D721Med (cell line): Measurements from ENCODE around the gene VPS33B.
"Not testable (repeated sequence)": the region's sequence is repeated elsewhere in the genome, so short reads cannot be mapped to it uniquely, and the experiment has no call there.

ENCODE experiments used
- DNase-seq: peaks from one replicate; pipeline ENCODE4 v3.0.0; 2011; ENCODE audit warnings: low spot score; ENCODE audit not compliant: insufficient read length
- FAIRE-seq: peaks from 2 replicates; lab custom pipeline; 2011; peaks lifted over from hg19 to GRCh38; lab: Jason Lieb, UNC
- CTCF ChIP-seq: IDR thresholded peaks from 2 replicates; pipeline ENCODE4 v1.5.1; 2012; ENCODE audit warnings: mild to moderate bottlenecking, control low read depth; ENCODE audit not compliant: insufficient read depth; ENCODE audit errors: missing control alignments

The VPS33B gene

GRCh38 chr15:91031796-91032195, 9.4 kb upstream of the VPS33B start:
- TF ChIP-seq CTCF: no peak
- FAIRE-seq (no peak), DNase-seq (no peak)

GRCh38 chr15:91027677-91028076, 5.3 kb upstream of the VPS33B start:
- no peak for TF ChIP-seq CTCF
- FAIRE-seq (no peak), DNase-seq (no peak)

GRCh38 chr15:91023720-91024119, 1.3 kb upstream of the VPS33B start:
- no peak for FAIRE-seq
- TF ChIP-seq CTCF: no peak

GRCh38 chr15:91022832-91023129, 387 bp upstream of the VPS33B start:
- no peak for TF ChIP-seq CTCF
- DNase-seq (no peak), FAIRE-seq (no peak)

More at GRCh38 chr15:91023720-91024119, 1.3 kb upstream of the VPS33B start:
- no peak for DNase-seq

- DNase-seq (no peak), FAIRE-seq (no peak)
- no peak for TF ChIP-seq CTCF
Measured at GRCh38 chr15:91021516-91022074, 799 bp downstream of the VPS33B start.

GRCh38 chr15:91018158-91018557, 4.2 kb downstream of the VPS33B start:
- no peak for TF ChIP-seq CTCF
- DNase-seq: no peak
- FAIRE-seq: no peak

GRCh38 chr15:91017716-91018115, 4.7 kb downstream of the VPS33B start:
- DNase-seq: no peak
- no peak for FAIRE-seq
- no peak for TF ChIP-seq CTCF

- DNase-seq, FAIRE-seq: not testable (repeated sequence)
Measured at GRCh38 chr15:91013701-91014100, 8.7 kb downstream of the VPS33B start.
